ENCODE measurements around the gene C2orf78.
"Not testable (repeated sequence)": the region's sequence is repeated elsewhere in the genome, so short reads cannot be mapped to it uniquely, and the experiment has no call there.

The C2orf78 gene

GRCh38 chr2:73779467-73780236, 4.3 kb upstream of the C2orf78 start, which contains the start of gene DUSP11:
DUSP11 (minus strand) TSS chr2:73780103; CDS start chr2:73779974, 129 bp downstream.
- peak; percentile 86 for DNase-seq

GRCh38 chr2:73780237-73780582, 3.8 kb upstream of the C2orf78 start:
- DNase-seq: no peak

GRCh38 chr2:73783402-73783801, 581 bp upstream of the C2orf78 start:
- DNase-seq: not testable (repeated sequence)

GRCh38 chr2:73811878-73812277, 27.9 kb downstream of the C2orf78 start:
- DNase-seq: no peak

GRCh38 chr2:73812635-73813034, 28.7 kb downstream of the C2orf78 start:
- no peak for DNase-seq

GRCh38 chr2:73818296-73818695, 34.3 kb downstream of the C2orf78 start:
- no peak for DNase-seq

- DNase-seq: no peak
Observed at GRCh38 chr2:73821227-73821626, 37.2 kb downstream of the C2orf78 start.

- DNase-seq: no peak
Observed at GRCh38 chr2:73821669-73822068, 37.7 kb downstream of the C2orf78 start.

- no peak for DNase-seq
Observed at GRCh38 chr2:73822276-73822675, 38.3 kb downstream of the C2orf78 start.

GRCh38 chr2:73822991-73823390, 39.0 kb downstream of the C2orf78 start:
- DNase-seq: no peak

- DNase-seq: no peak
Observed at GRCh38 chr2:73823416-73823815, 39.4 kb downstream of the C2orf78 start.

- no peak for DNase-seq
Observed at GRCh38 chr2:73823916-73824523, 40.0 kb downstream of the C2orf78 start.

- no peak for DNase-seq
Observed at GRCh38 chr2:73825408-73825807, 41.4 kb downstream of the C2orf78 start.

GRCh38 chr2:73827018-73827417, 43.0 kb downstream of the C2orf78 start:
- no peak for DNase-seq

- no peak for DNase-seq
Observed at GRCh38 chr2:73827660-73828388, 43.8 kb downstream of the C2orf78 start.

GRCh38 chr2:73828389-73828817, 44.4 kb downstream of the C2orf78 start:
- no peak for DNase-seq

- DNase-seq: peak; percentile 95
Observed at GRCh38 chr2:73828818-73829570, 45.0 kb downstream of the C2orf78 start, which contains the start of gene STAMBP. STAMBP (plus strand) TSS chr2:73828961; CDS start chr2:73830857, 1,896 bp downstream.

- DNase-seq: peak; percentile 95
Observed at GRCh38 chr2:73830871-73831401, 47.0 kb downstream of the C2orf78 start.

- DNase-seq: no peak
Observed at GRCh38 chr2:73832930-73833329, 48.9 kb downstream of the C2orf78 start.

GRCh38 chr2:73836141-73836943, 52.4 kb downstream of the C2orf78 start:
- DNase-seq: no peak

GRCh38 chr2:73837847-73838585, 54.0 kb downstream of the C2orf78 start:
- no peak for DNase-seq

All from NCI-H226 (cell line).